Measurements from ENCODE around the gene CDK5R1. TPM values are rescaled to one million over a fixed set of nuclear protein-coding genes. Genes with fewer than 3 reads are reported as not detected.

CDK5R1 gene
- total and polyA plus RNA-seq, 2 donors (not counting 3 experiments of a cell fraction or from before 2014, with no cell fraction given): 1.6 to 3.9 TPM

DNA sequence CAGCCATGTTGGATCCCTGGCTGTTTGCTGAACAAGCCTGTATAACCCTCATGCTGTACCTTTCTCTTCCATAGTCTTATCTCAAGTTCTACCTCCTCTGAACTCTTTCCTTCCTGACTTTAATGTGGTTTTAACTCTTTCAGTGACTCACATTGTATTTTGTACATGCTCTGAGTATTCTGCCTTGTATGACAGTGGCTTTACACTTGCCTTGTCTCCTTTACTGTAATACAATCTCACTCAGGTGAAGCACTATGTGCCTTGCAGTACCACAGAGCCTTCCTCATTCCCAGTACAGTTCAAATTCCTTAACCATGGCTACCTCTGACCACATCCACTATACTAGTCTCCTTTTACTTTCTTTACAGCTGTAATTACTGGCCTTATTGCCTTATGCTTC, 28.4 kb upstream of the CDK5R1 start:
- dilution Hi-C loops (cut with MboI; ENCODE audit: extremely low pct_ligation_motif_present, low sequenced_read_pairs) (no loop called here), intact Hi-C loops (cut with micrococcal nuclease) (no loop called here)
- POLR2A ChIA-PET: no interaction called here
- no TSS peak for BruUV-seq (replicated peaks)
- no peaks in the 10 kb centered on the region for H3K27me3 ChIP-seq (ENCODE audit: control insufficient read depth in 2 of 2, insufficient read depth in 2 of 2, low read length in 2 of 2)
- no peaks in the 10 kb centered on the region for H3K9me1 ChIP-seq (replicated peaks; ENCODE audit: control insufficient read depth, extremely low read depth, insufficient read depth, low read length)
- no peak overlapping the region for H3K9ac ChIP-seq (replicated peaks; ENCODE audit: extremely low read depth, insufficient read depth, low read length)
- no peak overlapping the region for H3K4me3 ChIP-seq (replicated peaks in 1 of 3; ENCODE audit: insufficient read depth in 1 of 3, low read depth in 1 of 3, low read length in 3 of 3)
- no peak overlapping the region for H3K27ac ChIP-seq (ENCODE audit: insufficient read depth, low read depth, low read length)
- DNase-seq (ENCODE audit: low read depth, low spot score): no peak
- no peaks in the 10 kb centered on the region for H3K9me3 ChIP-seq (replicated peaks; ENCODE audit: control insufficient read depth, insufficient read depth, low read length)
- TF ChIP-seq, protein P1, sequence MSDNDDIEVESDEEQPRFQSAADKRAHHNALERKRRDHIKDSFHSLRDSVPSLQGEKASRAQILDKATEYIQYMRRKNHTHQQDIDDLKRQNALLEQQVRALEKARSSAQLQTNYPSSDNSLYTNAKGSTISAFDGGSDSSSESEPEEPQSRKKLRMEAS (IDR thresholded peaks at IDR 0.05; ENCODE audit: insufficient read depth, insufficient read length): no peak
- TF ChIP-seq MYC (IDR thresholded peaks at IDR 0.05; ENCODE audit: low read depth, low read length) (no peak), POLR2AphosphoS5 (IDR thresholded peaks at IDR 0.05; ENCODE audit: insufficient read depth, low read depth, low read length) (no peak), GATA2 (IDR thresholded peaks at IDR 0.05; ENCODE audit: insufficient read depth, insufficient read length, low read depth, low read length) (no peak), EZH2 (IDR thresholded peaks at IDR 0.05; ENCODE audit: borderline replicate concordance, low read depth, low read length, severe bottlenecking) (no peak), JUN (IDR thresholded peaks at IDR 0.05; ENCODE audit: borderline replicate concordance, insufficient read depth, insufficient read length, low read depth) (no peak), FOS (IDR thresholded peaks at IDR 0.05; ENCODE audit: borderline replicate concordance, insufficient read depth, low read length) (no peak), POLR2A (IDR thresholded peaks at IDR 0.05; ENCODE audit: low read depth, low read length) (no peak)
- TF ChIP-seq, protein P2, sequence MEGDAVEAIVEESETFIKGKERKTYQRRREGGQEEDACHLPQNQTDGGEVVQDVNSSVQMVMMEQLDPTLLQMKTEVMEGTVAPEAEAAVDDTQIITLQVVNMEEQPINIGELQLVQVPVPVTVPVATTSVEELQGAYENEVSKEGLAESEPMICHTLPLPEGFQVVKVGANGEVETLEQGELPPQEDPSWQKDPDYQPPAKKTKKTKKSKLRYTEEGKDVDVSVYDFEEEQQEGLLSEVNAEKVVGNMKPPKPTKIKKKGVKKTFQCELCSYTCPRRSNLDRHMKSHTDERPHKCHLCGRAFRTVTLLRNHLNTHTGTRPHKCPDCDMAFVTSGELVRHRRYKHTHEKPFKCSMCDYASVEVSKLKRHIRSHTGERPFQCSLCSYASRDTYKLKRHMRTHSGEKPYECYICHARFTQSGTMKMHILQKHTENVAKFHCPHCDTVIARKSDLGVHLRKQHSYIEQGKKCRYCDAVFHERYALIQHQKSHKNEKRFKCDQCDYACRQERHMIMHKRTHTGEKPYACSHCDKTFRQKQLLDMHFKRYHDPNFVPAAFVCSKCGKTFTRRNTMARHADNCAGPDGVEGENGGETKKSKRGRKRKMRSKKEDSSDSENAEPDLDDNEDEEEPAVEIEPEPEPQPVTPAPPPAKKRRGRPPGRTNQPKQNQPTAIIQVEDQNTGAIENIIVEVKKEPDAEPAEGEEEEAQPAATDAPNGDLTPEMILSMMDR (IDR thresholded peaks at IDR 0.05; ENCODE audit: extremely low read depth in 1 of 2, insufficient read depth in 1 of 2, low read depth in 1 of 2, low read length in 2 of 2): no peak
- H3K36me3 ChIP-seq (ENCODE audit: control insufficient read depth in 2 of 2, extremely low read depth in 1 of 2, insufficient read depth in 2 of 2, low read length in 2 of 2): peaks cover 20 to 25% of the 10 kb centered on the region in 2 experiments
- no peaks in the 10 kb centered on the region for H3K4me1 ChIP-seq (ENCODE audit: control insufficient read depth, extremely low read depth, insufficient read depth, low read length)
- peaks cover 66% of the 10 kb centered on the region for H3K79me2 ChIP-seq (ENCODE audit: control insufficient read depth, insufficient read depth, low read length)
- no peak overlapping the region for H3K4me2 ChIP-seq (ENCODE audit: insufficient read depth, low read length)
- CTCF ChIA-PET: interaction anchor here (1.8 kb wide), 1 partner anchor 14 kb away, joined by 5 read pairs; the partner anchor contains the start of gene PSMD11
- no peak overlapping the region for H2AFZ ChIP-seq (ENCODE audit: low read depth, low read length)
- H4K20me1 ChIP-seq (replicated peaks; ENCODE audit: control insufficient read depth, extremely low read depth, insufficient read depth, low read length): peaks cover 11% of the 10 kb centered on the region
- FAIRE-seq: peak; percentile 53

Data from endothelial cell of umbilical vein (primary cell).